HepG2 (cell line): ENCODE measurements around the gene CS. TPM values are rescaled to one million over a fixed set of nuclear protein-coding genes. Genes with fewer than 3 reads are reported as not detected.

ENCODE experiments used
- ATAC-seq: fragments of 200-7000 bp; cut with Tn5 transposase; 3 replicates; pipeline ENCODE4 v1.9.1; 2020; ENCODE audit warnings: mild to moderate bottlenecking, moderate library complexity
- BruUV-seq: library from RNA; stranded (reverse); fragments of 400-500 nt; replicated peaks from 2 replicates; lab custom pipeline; 2021; lab: Mats Ljungman, UMichigan
- CTCF ChIA-PET: fragments of 300-600 bp; formaldehyde crosslinking; extraction: SDS; loops from one replicate; lab custom pipeline; 2021; ENCODE audit warnings: low total read pairs, inconsistent platforms, low intra/inter-chr PET ratio; lab: Yijun Ruan, JAX
- POLR2A ChIA-PET: fragments of 350-600 bp; sonication (Branson Sonifier 250); formaldehyde crosslinking; loops from one replicate; lab custom pipeline; 2020; ENCODE audit warnings: antibody characterized with exemption, inconsistent platforms; lab: Yijun Ruan, JAX
- DNase-seq: peaks from one replicate; pipeline ENCODE4 v3.0.0-alpha.2; 2015; ENCODE audit warnings: low spot score
- FAIRE-seq: peaks from 3 replicates; lab custom pipeline; 2011; peaks lifted over from hg19 to GRCh38; lab: Jason Lieb, UNC
- H2AFZ ChIP-seq: one replicate; pipeline ENCODE4 v1.6.1; 2011; ENCODE audit warnings: low read length, inconsistent platforms
- H3K27ac ChIP-seq: fragments of 300-600 bp; 3 replicates; pipeline ENCODE4 v1.8.0; 2011; ENCODE audit warnings: mixed run types, mild to moderate bottlenecking, mixed read lengths, low read length, inconsistent platforms; ENCODE audit not compliant: insufficient read depth; ENCODE audit errors: extremely low read length
- H3K27me3 ChIP-seq, 2 experiments: fragments of 200-600 bp in 1 of 2; 2 replicates in 1 of 2; 3 replicates in 1 of 2; pipeline versions ENCODE4 v1.6.0 to v1.8.0; 2011; ENCODE audit warnings: low read length in 2 of 2, mild to moderate bottlenecking in 2 of 2, moderate library complexity in 2 of 2, inconsistent platforms in 1 of 2; ENCODE audit not compliant: insufficient read depth in 2 of 2, control insufficient read depth in 1 of 2
- H3K36me3 ChIP-seq, 2 experiments: fragments of 200-600 bp in 1 of 2; replicated peaks in 1 of 2; 2 replicates in 1 of 2; 3 replicates in 1 of 2; pipeline versions ENCODE4 v1.5.1 to v1.8.0; 2011; ENCODE audit warnings: low read length in 2 of 2, inconsistent platforms in 1 of 2; ENCODE audit not compliant: insufficient read depth in 2 of 2, control insufficient read depth in 1 of 2
- H3K4me1 ChIP-seq: 2 replicates; pipeline ENCODE4 v1.5.1; 2012; ENCODE audit warnings: low read length, inconsistent platforms; ENCODE audit not compliant: insufficient read depth
- H3K4me2 ChIP-seq: 2 replicates; pipeline ENCODE4 v1.6.0; 2011; ENCODE audit warnings: low read depth, low read length, inconsistent platforms
- H3K4me3 ChIP-seq, 3 experiments: fragments of 200-600 bp in 1 of 3; sonication (generic), shearing (Covaris generic) in 1 of 3; replicated peaks in 1 of 3; 2 replicates each; pipeline ENCODE4 v1.5.1; 2011 to 2016; ENCODE audit warnings: low read length in 3 of 3, inconsistent platforms in 2 of 3, low read depth in 2 of 3, mild to moderate bottlenecking in 2 of 3, control low read depth in 1 of 3, mixed read lengths in 1 of 3; ENCODE audit not compliant: insufficient read depth in 1 of 3
- H3K79me2 ChIP-seq: one replicate; pipeline ENCODE4 v1.6.1; 2011; ENCODE audit warnings: low read length, inconsistent platforms; ENCODE audit not compliant: insufficient read depth
- H3K9ac ChIP-seq: 2 replicates; pipeline ENCODE4 v1.6.0; 2011; ENCODE audit warnings: mild to moderate bottlenecking, low read depth, low read length, inconsistent platforms; ENCODE audit not compliant: insufficient read depth
- H3K9me3 ChIP-seq: 2 replicates; pipeline ENCODE4 v1.5.1; 2012; ENCODE audit warnings: mild to moderate bottlenecking, low read length
- H4K20me1 ChIP-seq: 2 replicates; pipeline ENCODE4 v1.6.0; 2011; ENCODE audit warnings: inconsistent platforms, mild to moderate bottlenecking, low read length, moderate library complexity; ENCODE audit not compliant: insufficient read depth
- RFXAP ChIP-seq: sonication (generic); formaldehyde crosslinking; IDR thresholded peaks from 2 replicates; pipeline ENCODE4 v1.4.0; 2020; ENCODE audit warnings: missing genetic modification reagents, borderline replicate concordance
- WGBS: methylation state at CpG from one replicate; pipeline ENCODE4 v1.1.6; 2017; ENCODE audit warnings: low lambda C conversion rate; 5-methylcytosine and 5-hydroxymethylcytosine counted together
- in situ Hi-C: cut with HindIII; loops from 2 replicates; pipeline ENCODE4 v1.10.0; 2017; ENCODE audit warnings: low pct_unique_long_range_greater_than_20kb; ENCODE audit not compliant: extremely low pct_ligation_motif_present
- intact Hi-C: fragments of 100-400 bp; cut with micrococcal nuclease; formaldehyde crosslinking; loops from one replicate; pipeline ENCODE4 v1.10.0; 2022; ENCODE audit not compliant: unreplicated experiment
- polyA plus RNA-seq, 8 experiments: library from polyadenylated mRNA; depleted of rRNA in 3 of 8; stranded (reverse) in 7 of 8; unstranded in 1 of 8; fragments of >200 nt; fragmentation: Illumina TruSeq in 4 of 8; extraction: Trizol in 4 of 8; gene quantifications; 2 replicates each; pipeline versions ENCODE4 v1.2.1 to v1.2.3, GENCODE V29; 2011 to 2016; ENCODE audit warnings: low read depth in 4 of 8, missing spikeins in 1 of 8, mixed read lengths in 1 of 8; ENCODE audit not compliant: insufficient read depth in 1 of 8
- total RNA-seq, 5 experiments: library from RNA; depleted of rRNA; stranded (reverse); fragments of >200 nt; fragmentation: Illumina TruSeq; extraction: Trizol; gene quantifications; 2 replicates each; pipeline ENCODE4 v1.2.3, GENCODE V29; 2016; ENCODE audit warnings: low read depth in 1 of 5
- TF ChIP-seq, protein P1 (sequence below): sonication (generic); formaldehyde crosslinking; IDR thresholded peaks from 2 replicates; pipeline ENCODE4 v1.4.0; 2020; ENCODE audit warnings: missing genetic modification reagents, borderline replicate concordance
- TF ChIP-seq, protein P2 (sequence below): sonication (generic); formaldehyde crosslinking; IDR thresholded peaks from 2 replicates; pipeline ENCODE4 v1.4.0; 2020; ENCODE audit warnings: low read depth, mild to moderate bottlenecking, missing genetic modification reagents

The CS gene
- total and polyA plus RNA-seq, 2 of the 13 experiments (the other 11 are each of a cell fraction or from before 2014, with no cell fraction given): 173 to 175 TPM

DNA sequence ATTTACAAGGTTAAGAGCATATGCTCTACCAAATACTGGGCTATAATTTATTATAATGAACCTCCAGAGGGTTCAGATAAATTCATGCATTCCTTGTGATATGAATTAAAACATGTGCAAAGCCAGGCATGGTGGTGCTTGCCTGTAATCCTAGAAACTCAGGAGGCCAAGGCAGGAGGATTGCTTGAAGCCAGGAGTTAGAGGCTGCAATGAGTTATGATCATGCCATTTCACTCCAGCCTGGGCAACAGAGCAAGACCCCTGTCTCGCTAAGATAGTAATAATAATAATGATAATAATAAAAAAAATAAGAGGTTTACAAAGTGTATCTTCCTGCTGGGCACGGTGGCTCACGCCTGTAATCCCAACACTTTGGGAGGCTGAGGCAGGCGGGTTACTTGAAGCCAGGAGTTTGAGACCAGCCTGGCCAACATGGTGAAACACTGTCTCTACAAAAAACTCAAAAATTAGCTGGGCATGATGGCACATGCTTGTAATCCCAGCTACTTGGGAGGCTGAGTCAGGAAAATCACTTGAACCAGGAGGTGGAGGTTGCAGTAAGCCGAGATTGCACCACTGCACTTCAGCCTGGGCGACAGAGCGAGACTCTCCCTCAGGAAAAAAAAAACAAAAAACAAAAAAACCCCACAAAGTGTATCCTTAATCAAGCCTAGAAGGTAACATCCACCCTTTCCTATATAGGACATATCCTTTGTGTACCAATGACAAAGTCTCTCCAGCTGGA is 7.3 kb upstream of the CS start:
- H3K4me1 ChIP-seq: peaks cover 9% of the 10 kb centered on the region
- ATAC-seq: no peak
- H2AFZ ChIP-seq: no peak overlapping the region
- no peaks in the 10 kb centered on the region for H3K79me2 ChIP-seq
- H3K36me3 ChIP-seq: peaks cover 11 to 24% of the 10 kb centered on the region in 2 experiments
- 98% methylated on average over 7 of the region's 7 CpGs for WGBS
- H3K4me3 ChIP-seq: no peak overlapping the region
- BruUV-seq: no TSS peak
- H3K27ac ChIP-seq: no peak overlapping the region
- ChIA-PET CTCF (no interaction called here), POLR2A (interaction anchor here (2.4 kb wide), 1 partner anchor 9 kb away, joined by 10 read pairs; the partner anchor contains the start of gene CNPY2)
- no peak overlapping the region for H3K4me2 ChIP-seq
- no peaks in the 10 kb centered on the region for H4K20me1 ChIP-seq
- no peaks in the 10 kb centered on the region for H3K9me3 ChIP-seq
- in situ Hi-C loops (no loop called here), intact Hi-C loops (no loop called here)
- FAIRE-seq: no peak
- no peak overlapping the region for H3K9ac ChIP-seq
- no peaks in the 10 kb centered on the region for H3K27me3 ChIP-seq
- no peak for DNase-seq
- TF ChIP-seq RFXAP (CRISPR knock-in tag): no peak
- TF ChIP-seq, protein P1, sequence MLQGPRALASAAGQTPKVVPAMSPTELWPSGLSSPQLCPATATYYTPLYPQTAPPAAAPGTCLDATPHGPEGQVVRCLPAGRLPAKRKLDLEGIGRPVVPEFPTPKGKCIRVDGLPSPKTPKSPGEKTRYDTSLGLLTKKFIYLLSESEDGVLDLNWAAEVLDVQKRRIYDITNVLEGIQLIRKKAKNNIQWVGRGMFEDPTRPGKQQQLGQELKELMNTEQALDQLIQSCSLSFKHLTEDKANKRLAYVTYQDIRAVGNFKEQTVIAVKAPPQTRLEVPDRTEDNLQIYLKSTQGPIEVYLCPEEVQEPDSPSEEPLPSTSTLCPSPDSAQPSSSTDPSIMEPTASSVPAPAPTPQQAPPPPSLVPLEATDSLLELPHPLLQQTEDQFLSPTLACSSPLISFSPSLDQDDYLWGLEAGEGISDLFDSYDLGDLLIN (CRISPR knock-in tag): no peak
- TF ChIP-seq, protein P2, sequence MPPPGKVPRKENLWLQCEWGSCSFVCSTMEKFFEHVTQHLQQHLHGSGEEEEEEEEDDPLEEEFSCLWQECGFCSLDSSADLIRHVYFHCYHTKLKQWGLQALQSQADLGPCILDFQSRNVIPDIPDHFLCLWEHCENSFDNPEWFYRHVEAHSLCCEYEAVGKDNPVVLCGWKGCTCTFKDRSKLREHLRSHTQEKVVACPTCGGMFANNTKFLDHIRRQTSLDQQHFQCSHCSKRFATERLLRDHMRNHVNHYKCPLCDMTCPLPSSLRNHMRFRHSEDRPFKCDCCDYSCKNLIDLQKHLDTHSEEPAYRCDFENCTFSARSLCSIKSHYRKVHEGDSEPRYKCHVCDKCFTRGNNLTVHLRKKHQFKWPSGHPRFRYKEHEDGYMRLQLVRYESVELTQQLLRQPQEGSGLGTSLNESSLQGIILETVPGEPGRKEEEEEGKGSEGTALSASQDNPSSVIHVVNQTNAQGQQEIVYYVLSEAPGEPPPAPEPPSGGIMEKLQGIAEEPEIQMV (CRISPR knock-in tag): no peak
